ENCODE measurements around the gene HINT2. TPM values are rescaled to one million over a fixed set of nuclear protein-coding genes. Genes with fewer than 3 reads are reported as not detected.

The HINT2 gene
- 37.0 TPM for polyA plus RNA-seq (2013)

DNA sequence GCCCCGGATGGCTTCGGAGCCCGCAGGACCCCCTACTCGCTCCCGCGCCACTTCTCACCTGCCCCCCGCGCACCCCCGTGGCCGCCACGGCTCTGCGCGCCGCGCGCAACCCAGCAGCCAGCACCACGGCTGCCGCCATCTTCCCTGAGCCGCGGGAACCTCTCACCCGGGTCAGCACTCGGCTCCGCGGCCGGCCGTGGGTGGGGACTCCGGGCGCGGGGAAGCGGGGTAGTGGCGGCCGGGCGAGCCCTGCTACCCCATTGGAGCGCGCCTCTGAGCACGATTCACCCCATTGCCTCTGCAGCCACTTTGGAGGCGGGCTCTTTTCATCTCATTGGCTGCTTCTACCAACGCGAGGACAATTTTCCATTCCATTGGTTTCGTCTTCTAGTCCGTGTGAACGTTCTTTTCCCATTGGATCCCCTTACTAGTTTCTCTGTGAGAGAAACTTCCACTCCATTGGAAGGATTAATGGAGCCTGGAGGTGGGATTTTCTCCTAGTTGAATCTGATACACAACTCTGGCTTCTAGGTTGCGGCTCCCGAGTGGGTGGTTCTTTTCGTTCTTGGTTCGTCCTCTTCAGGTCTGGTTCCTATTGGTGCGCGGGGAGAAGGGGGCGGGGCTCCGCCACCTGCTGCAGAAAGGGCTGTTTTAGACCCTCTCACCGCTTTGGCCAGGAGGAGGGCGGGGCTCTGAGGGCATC lies at the start of gene HINT2:
Gene HINT2, minus strand, starts transcription at position 202 of the 703 bp plus-strand sequence. Its CDS starts 63 bp downstream, at position 139.
- peak; percentile 99 for DNase-seq
- H3K4me3 ChIP-seq (ENCODE audit: control insufficient read depth in 1 of 7, extremely low read depth in 1 of 7, insufficient read depth in 4 of 7, low read depth in 2 of 7, low read length in 6 of 7), result peak within 1 kb of the TSS; percentile 79 to 95 (median 84)
- H3K36me3 ChIP-seq (ENCODE audit: control insufficient read depth in 4 of 4, insufficient read depth in 4 of 4, low read length in 3 of 4), result peaks cover 0 to 2% (median 0%) of the 10 kb centered on the region in 4 experiments
- ChIA-PET POLR2A (no interaction called here), CTCF (interaction anchor here (0.7 to 5.1 kb wide), 10 partner anchors 9 to 83 kb away, joined by 3 to 56 read pairs (median 6); partner anchors contain the start of genes CREB3, NPR2 and TLN1)
- H3K4me1 ChIP-seq (ENCODE audit: control extremely low read depth in 1 of 4, control insufficient read depth in 4 of 4, insufficient read depth in 4 of 4, low read length in 3 of 4), result peaks cover 17 to 42% (median 33%) of the 10 kb centered on the region in 4 experiments
- no peaks in the 10 kb centered on the region for H3K9me3 ChIP-seq (ENCODE audit: control extremely low read depth in 1 of 5, control insufficient read depth in 4 of 5, insufficient read depth in 2 of 5, low read depth in 1 of 5, low read length in 4 of 5)
- no peaks in the 10 kb centered on the region for H3K27me3 ChIP-seq (replicated peaks in 2 of 5; ENCODE audit: control insufficient read depth in 4 of 5, insufficient read depth in 5 of 5, low read length in 4 of 5)
- H3K27ac ChIP-seq (ENCODE audit: insufficient read depth in 1 of 2, low read depth in 1 of 2, low read length in 2 of 2, poor library complexity in 1 of 2, severe bottlenecking in 2 of 2), result peak within 1 kb of the TSS; percentile 48 to 83
- WGBS (ENCODE audit: insufficient coverage), result 0% methylated on average over 22 of the region's 52 CpGs

DNA sequence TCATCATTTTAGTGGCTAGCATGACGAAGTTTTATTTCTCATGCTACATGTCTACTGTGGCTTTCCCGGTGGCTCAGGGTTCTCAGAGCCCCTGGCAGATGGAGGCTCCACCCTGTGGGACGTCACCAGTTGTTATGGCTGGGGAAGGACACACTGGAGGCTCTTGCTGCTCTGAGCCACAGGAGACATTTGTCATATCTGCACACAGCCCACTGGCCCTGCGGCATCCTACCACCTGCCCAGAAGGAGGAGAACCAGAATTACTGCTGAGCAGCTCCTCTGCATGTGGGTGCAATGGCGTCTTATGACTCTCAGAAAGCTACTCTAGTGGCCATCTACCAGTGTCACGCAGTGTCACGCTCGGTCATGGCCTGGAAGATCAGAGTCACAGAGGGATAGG lies 48.7 kb upstream of the HINT2 start:
- Histone ChIP-seq H3K9me3 (ENCODE audit: control extremely low read depth in 1 of 5, control insufficient read depth in 4 of 5, insufficient read depth in 2 of 5, low read depth in 1 of 5, low read length in 4 of 5) (no peaks in the 10 kb centered on the region), H3K27me3 (replicated peaks in 2 of 5; ENCODE audit: control insufficient read depth in 4 of 5, insufficient read depth in 5 of 5, low read length in 4 of 5) (peaks cover 0 to 65% (median 28%) of the 10 kb centered on the region in 5 experiments), H3K4me1 (ENCODE audit: control extremely low read depth in 1 of 4, control insufficient read depth in 4 of 4, insufficient read depth in 4 of 4, low read length in 3 of 4) (no peaks in the 10 kb centered on the region), H3K27ac (ENCODE audit: insufficient read depth in 1 of 2, low read depth in 1 of 2, low read length in 2 of 2, poor library complexity in 1 of 2, severe bottlenecking in 2 of 2) (no peak overlapping the region), H3K36me3 (ENCODE audit: control insufficient read depth in 4 of 4, insufficient read depth in 4 of 4, low read length in 3 of 4) (no peaks in the 10 kb centered on the region), H3K4me3 (ENCODE audit: control insufficient read depth in 1 of 7, extremely low read depth in 1 of 7, insufficient read depth in 4 of 7, low read depth in 2 of 7, low read length in 6 of 7) (no peak overlapping the region)
- DNase-seq, result no peak
- POLR2A ChIA-PET, result no interaction called here
- CTCF ChIA-PET, result interaction anchor here (1.0 to 4.0 kb wide), 5 partner anchors 19 to 89 kb away, joined by 3 to 15 read pairs (median 8); no protein-coding TSS in a partner anchor
- 85% methylated on average over 8 of the region's 8 CpGs for WGBS (ENCODE audit: insufficient coverage)

DNA sequence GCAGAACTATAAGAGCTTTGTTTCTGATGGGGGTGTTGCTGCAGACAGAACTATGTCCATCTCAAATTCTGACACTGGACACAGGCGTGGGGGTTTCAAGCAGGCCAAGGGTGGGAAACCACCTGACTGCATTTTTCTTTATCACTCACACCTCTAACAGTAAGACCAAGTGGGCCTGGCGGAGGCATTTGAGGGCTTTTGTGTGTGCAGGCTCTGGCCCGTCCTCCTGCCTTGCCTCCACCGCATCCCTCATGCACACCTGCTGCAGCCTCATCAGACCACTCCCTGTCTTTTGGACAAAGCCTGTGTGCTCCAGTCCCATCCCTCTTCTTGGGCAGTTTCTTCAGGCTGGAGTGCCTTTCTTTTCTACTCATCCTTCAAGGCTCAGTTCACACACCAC lies 47.5 kb upstream of the HINT2 start:
- DNase-seq, result no peak
- 100% methylated on average over 3 of the region's 4 CpGs for WGBS (ENCODE audit: insufficient coverage)
- H3K27me3 ChIP-seq (replicated peaks in 2 of 5; ENCODE audit: control insufficient read depth in 4 of 5, insufficient read depth in 5 of 5, low read length in 4 of 5), result peaks cover 0 to 75% (median 29%) of the 10 kb centered on the region in 5 experiments
- ChIA-PET CTCF (interaction anchor here (1.0 to 4.0 kb wide), 7 partner anchors 14 to 72 kb away, joined by 3 to 15 read pairs (median 5); no protein-coding TSS in a partner anchor), POLR2A (no interaction called here)
- no peak overlapping the region for H3K27ac ChIP-seq (ENCODE audit: insufficient read depth in 1 of 2, low read depth in 1 of 2, low read length in 2 of 2, poor library complexity in 1 of 2, severe bottlenecking in 2 of 2)
- H3K36me3 ChIP-seq (ENCODE audit: control insufficient read depth in 4 of 4, insufficient read depth in 4 of 4, low read length in 3 of 4), result no peaks in the 10 kb centered on the region
- H3K9me3 ChIP-seq (ENCODE audit: control extremely low read depth in 1 of 5, control insufficient read depth in 4 of 5, insufficient read depth in 2 of 5, low read depth in 1 of 5, low read length in 4 of 5), result no peaks in the 10 kb centered on the region
- H3K4me3 ChIP-seq (ENCODE audit: control insufficient read depth in 1 of 7, extremely low read depth in 1 of 7, insufficient read depth in 4 of 7, low read depth in 2 of 7, low read length in 6 of 7), result no peak overlapping the region
- no peaks in the 10 kb centered on the region for H3K4me1 ChIP-seq (ENCODE audit: control extremely low read depth in 1 of 4, control insufficient read depth in 4 of 4, insufficient read depth in 4 of 4, low read length in 3 of 4)

DNA sequence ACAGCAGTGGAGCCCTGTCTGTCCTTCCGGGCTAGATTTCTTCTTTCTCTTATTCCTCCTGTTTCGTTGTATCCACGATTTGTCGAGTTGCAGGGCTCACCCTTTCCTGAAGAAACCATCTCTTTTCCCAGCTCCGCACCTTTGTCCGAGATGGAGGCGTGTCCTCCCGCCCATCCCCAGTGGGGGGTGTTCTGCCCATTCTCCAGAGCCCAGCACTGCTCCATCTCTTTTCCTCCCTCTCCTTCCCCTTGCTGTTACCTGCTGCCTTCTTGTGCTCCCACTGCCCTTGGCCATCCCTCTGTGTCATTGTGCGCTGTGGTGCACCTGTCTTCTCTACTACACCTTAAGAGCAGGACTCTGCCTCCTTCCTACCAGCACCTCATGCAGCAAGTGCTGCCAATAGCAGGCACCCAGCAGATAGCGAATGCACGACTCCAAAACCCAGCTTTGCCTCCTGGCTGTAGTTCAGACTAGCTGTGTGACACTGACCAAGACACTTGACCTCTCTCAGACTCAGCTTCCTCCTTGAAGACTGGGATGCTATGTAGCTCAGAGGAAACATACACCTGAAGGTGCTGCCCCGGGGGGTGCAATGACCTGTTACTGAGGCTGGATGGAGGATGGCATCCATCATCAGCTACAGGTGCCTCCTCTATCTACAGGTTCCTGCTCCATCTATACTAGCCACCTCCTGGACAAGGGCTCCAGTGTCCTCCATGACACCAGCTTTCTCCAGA lies 46.5 kb upstream of the HINT2 start:
- Histone ChIP-seq H3K4me1 (ENCODE audit: control extremely low read depth in 1 of 4, control insufficient read depth in 4 of 4, insufficient read depth in 4 of 4, low read length in 3 of 4) (no peaks in the 10 kb centered on the region), H3K36me3 (ENCODE audit: control insufficient read depth in 4 of 4, insufficient read depth in 4 of 4, low read length in 3 of 4) (no peaks in the 10 kb centered on the region), H3K27ac (ENCODE audit: insufficient read depth in 1 of 2, low read depth in 1 of 2, low read length in 2 of 2, poor library complexity in 1 of 2, severe bottlenecking in 2 of 2) (no peak overlapping the region), H3K9me3 (ENCODE audit: control extremely low read depth in 1 of 5, control insufficient read depth in 4 of 5, insufficient read depth in 2 of 5, low read depth in 1 of 5, low read length in 4 of 5) (no peaks in the 10 kb centered on the region), H3K4me3 (ENCODE audit: control insufficient read depth in 1 of 7, extremely low read depth in 1 of 7, insufficient read depth in 4 of 7, low read depth in 2 of 7, low read length in 6 of 7) (no peak overlapping the region), H3K27me3 (replicated peaks in 2 of 5; ENCODE audit: control insufficient read depth in 4 of 5, insufficient read depth in 5 of 5, low read length in 4 of 5) (peaks cover 0 to 85% (median 35%) of the 10 kb centered on the region in 5 experiments)
- DNase-seq, result no peak
- WGBS (ENCODE audit: insufficient coverage), result 73% methylated on average over 9 of the region's 12 CpGs
- ChIA-PET CTCF (interaction anchor here (0.8 to 7.5 kb wide), 8 partner anchors 9 to 71 kb away, joined by 3 to 45 read pairs (median 5); partner anchors contain the start of genes FAM221B and TMEM8B), POLR2A (no interaction called here)

DNA sequence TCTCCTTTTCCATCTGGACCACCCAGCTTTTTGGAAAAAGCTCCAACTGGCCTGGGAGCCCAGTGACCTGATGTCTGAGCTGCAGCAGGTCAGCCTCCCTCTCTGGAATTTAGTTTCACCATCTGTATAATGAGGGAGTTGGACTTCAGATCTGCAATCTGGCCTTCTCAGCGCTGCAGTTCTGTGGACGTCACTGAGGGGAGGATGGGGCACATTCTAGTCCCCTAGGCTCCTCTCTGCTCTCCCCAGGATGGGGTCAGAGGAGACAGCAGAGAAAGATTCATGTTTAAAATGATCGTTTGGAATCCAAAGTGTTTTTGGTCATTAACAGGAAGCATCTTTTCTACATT lies 45.1 kb upstream of the HINT2 start:
- Histone ChIP-seq H3K4me1 (ENCODE audit: control extremely low read depth in 1 of 4, control insufficient read depth in 4 of 4, insufficient read depth in 4 of 4, low read length in 3 of 4) (no peaks in the 10 kb centered on the region), H3K27ac (ENCODE audit: insufficient read depth in 1 of 2, low read depth in 1 of 2, low read length in 2 of 2, poor library complexity in 1 of 2, severe bottlenecking in 2 of 2) (no peak overlapping the region), H3K27me3 (replicated peaks in 2 of 5; ENCODE audit: control insufficient read depth in 4 of 5, insufficient read depth in 5 of 5, low read length in 4 of 5) (peaks cover 0 to 93% (median 35%) of the 10 kb centered on the region in 5 experiments), H3K36me3 (ENCODE audit: control insufficient read depth in 4 of 4, insufficient read depth in 4 of 4, low read length in 3 of 4) (no peaks in the 10 kb centered on the region), H3K4me3 (ENCODE audit: control insufficient read depth in 1 of 7, extremely low read depth in 1 of 7, insufficient read depth in 4 of 7, low read depth in 2 of 7, low read length in 6 of 7) (no peak overlapping the region), H3K9me3 (ENCODE audit: control extremely low read depth in 1 of 5, control insufficient read depth in 4 of 5, insufficient read depth in 2 of 5, low read depth in 1 of 5, low read length in 4 of 5) (no peaks in the 10 kb centered on the region)
- ChIA-PET POLR2A (no interaction called here), CTCF (interaction anchor here (1.0 to 7.5 kb wide), 5 partner anchors 22 to 122 kb away, joined by 3 to 45 read pairs (median 10); partner anchors contain the start of genes FAM221B, SPAG8 and TMEM8B)
- no peak for DNase-seq
- 75% methylated on average over 2 of the region's 3 CpGs for WGBS (ENCODE audit: insufficient coverage)

DNA sequence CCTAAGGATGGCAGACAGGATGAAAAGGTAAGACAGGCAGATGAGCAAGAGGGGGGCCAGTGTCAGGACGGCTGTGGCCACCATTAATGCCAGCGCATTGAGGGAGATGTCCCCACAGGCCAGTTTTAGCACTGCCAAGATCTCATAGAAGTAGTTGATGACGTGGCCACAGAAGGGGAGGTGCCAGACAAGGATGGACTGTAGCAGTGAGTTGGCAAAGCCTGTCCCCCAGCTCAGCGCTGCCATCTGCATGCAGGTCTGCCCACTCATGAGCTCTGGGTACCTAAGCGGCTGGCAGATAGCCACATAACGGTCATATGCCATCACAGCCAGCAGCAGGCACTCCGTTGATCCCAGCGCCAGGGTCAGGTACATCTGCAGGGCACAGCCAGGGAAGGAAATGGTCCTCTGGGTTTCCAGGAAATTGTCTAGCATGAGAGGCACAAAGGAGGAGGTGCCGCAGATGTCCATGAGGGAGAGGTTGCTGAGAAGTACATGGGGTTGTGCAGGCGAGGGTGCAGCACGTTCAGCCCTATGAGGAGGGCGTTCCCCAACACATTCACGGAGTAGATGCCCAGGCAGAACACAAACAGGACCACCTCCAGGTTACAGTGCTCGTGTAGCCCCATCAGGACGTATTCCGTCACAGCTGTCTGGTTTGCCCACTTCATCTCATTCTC lies 44.6 kb upstream of the HINT2 start:
- no peaks in the 10 kb centered on the region for H3K36me3 ChIP-seq (ENCODE audit: control insufficient read depth in 4 of 4, insufficient read depth in 4 of 4, low read length in 3 of 4)

More for the DNA sequence above, 44.6 kb upstream of the HINT2 start:
- Histone ChIP-seq H3K4me3 (ENCODE audit: control insufficient read depth in 1 of 7, extremely low read depth in 1 of 7, insufficient read depth in 4 of 7, low read depth in 2 of 7, low read length in 6 of 7) (no peak overlapping the region), H3K9me3 (ENCODE audit: control extremely low read depth in 1 of 5, control insufficient read depth in 4 of 5, insufficient read depth in 2 of 5, low read depth in 1 of 5, low read length in 4 of 5) (no peaks in the 10 kb centered on the region), H3K27me3 (replicated peaks in 2 of 5; ENCODE audit: control insufficient read depth in 4 of 5, insufficient read depth in 5 of 5, low read length in 4 of 5) (peaks cover 0 to 94% (median 39%) of the 10 kb centered on the region in 5 experiments), H3K27ac (ENCODE audit: insufficient read depth in 1 of 2, low read depth in 1 of 2, low read length in 2 of 2, poor library complexity in 1 of 2, severe bottlenecking in 2 of 2) (no peak overlapping the region), H3K4me1 (ENCODE audit: control extremely low read depth in 1 of 4, control insufficient read depth in 4 of 4, insufficient read depth in 4 of 4, low read length in 3 of 4) (no peaks in the 10 kb centered on the region)
- POLR2A ChIA-PET, result no interaction called here
- DNase-seq, result peak; percentile 80 to 89 (median 85)
- CTCF ChIA-PET, result interaction anchor here (0.8 to 7.5 kb wide), 6 partner anchors 20 to 122 kb away, joined by 3 to 45 read pairs (median 6); partner anchors contain the start of genes FAM221B, SPAG8 and TMEM8B
- 71% methylated on average over 16 of the region's 16 CpGs for WGBS (ENCODE audit: insufficient coverage)
